SK-N-SH (cell line): ENCODE measurements around the gene PAQR6. TPM values are rescaled to one million over a fixed set of nuclear protein-coding genes. Genes with fewer than 3 reads are reported as not detected.

ENCODE experiments used
- CTCF ChIA-PET: fragments of 300-600, 350-600 bp; formaldehyde crosslinking; extraction: SDS; loops from one replicate; lab custom pipeline; 2021; lab: Yijun Ruan, JAX
- POLR2A ChIA-PET: fragments of 350-600 bp; sonication (Branson Sonifier 250); formaldehyde crosslinking; extraction: SDS; loops from one replicate; lab custom pipeline; 2020; ENCODE audit warnings: antibody characterized with exemption, inconsistent platforms; lab: Yijun Ruan, JAX
- DNase-seq: peaks from one replicate; pipeline ENCODE4 v3.0.0; 2012
- H2AFZ ChIP-seq: fragments of 200-600 bp; sonication (generic); 2 replicates; pipeline ENCODE4 v1.8.1; 2016; ENCODE audit warnings: antibody characterized with exemption, mild to moderate bottlenecking, low read depth
- H3F3A ChIP-seq: fragments of 200-600 bp; sonication (generic); replicated peaks from 2 replicates; pipeline ENCODE3; 2016; ENCODE audit warnings: antibody characterized with exemption, mild to moderate bottlenecking; ENCODE audit not compliant: insufficient read depth
- H3K27ac ChIP-seq, 2 experiments: fragments of 200-500 bp in 1 of 2; fragments of 200-600 bp in 1 of 2; sonication (Bioruptor generic) in 1 of 2; sonication (generic), shearing (Covaris generic) in 1 of 2; 2 replicates each; pipeline versions ENCODE4 v1.5.1 to v1.6.1; 2014 to 2016; ENCODE audit warnings: low read depth in 2 of 2, inconsistent platforms in 1 of 2, low read length in 1 of 2, mild to moderate bottlenecking in 1 of 2, mixed read lengths in 1 of 2
- H3K27me3 ChIP-seq: fragments of 200-600 bp; sonication (generic), shearing (Covaris generic); 2 replicates; pipeline ENCODE4 v1.6.1; 2016; ENCODE audit warnings: mixed run types; ENCODE audit not compliant: insufficient read depth
- H3K36me3 ChIP-seq, 2 experiments: fragments of 200-500 bp in 1 of 2; fragments of 200-600 bp in 1 of 2; sonication (Bioruptor generic) in 1 of 2; sonication (generic) in 1 of 2; replicated peaks in 1 of 2; 2 replicates each; pipeline versions ENCODE3 to v1.5.1; 2014 to 2016; ENCODE audit warnings: low read length in 1 of 2, mild to moderate bottlenecking in 1 of 2; ENCODE audit not compliant: insufficient read depth in 2 of 2, control insufficient read depth in 1 of 2
- H3K4me1 ChIP-seq, 2 experiments: fragments of 200-500 bp in 1 of 2; fragments of 200-600 bp in 1 of 2; sonication (Bioruptor generic) in 1 of 2; sonication (generic), shearing (Covaris generic) in 1 of 2; 2 replicates each; pipeline versions ENCODE4 v1.5.1 to v1.6.1; 2014 to 2016; ENCODE audit warnings: low read depth in 1 of 2, low read length in 1 of 2, mixed run types in 1 of 2; ENCODE audit not compliant: insufficient read depth in 2 of 2, control insufficient read depth in 1 of 2
- H3K4me2 ChIP-seq: fragments of 200-600 bp; sonication (generic), shearing (Covaris generic); 2 replicates; pipeline ENCODE4 v1.6.1; 2017; ENCODE audit warnings: mixed run types
- H3K4me3 ChIP-seq, 2 experiments: fragments of 200-500 bp in 1 of 2; fragments of 200-600 bp in 1 of 2; sonication (Bioruptor generic) in 1 of 2; sonication (generic), shearing (Covaris generic) in 1 of 2; 2 replicates each; pipeline versions ENCODE4 v1.5.1 to v1.8.1; 2014 to 2016; ENCODE audit warnings: low read depth in 2 of 2, inconsistent platforms in 1 of 2, low read length in 1 of 2, mild to moderate bottlenecking in 1 of 2, mixed read lengths in 1 of 2, moderate library complexity in 1 of 2
- H3K79me2 ChIP-seq: fragments of 200-600 bp; sonication (generic); 2 replicates; pipeline ENCODE4 v1.8.1; 2017; ENCODE audit warnings: mild to moderate bottlenecking; ENCODE audit not compliant: insufficient read depth
- H3K9ac ChIP-seq: fragments of 200-600 bp; sonication (generic); 2 replicates; pipeline ENCODE4 v1.6.1; 2017; ENCODE audit warnings: mixed run types
- H3K9me2 ChIP-seq: fragments of 200-600 bp; sonication (generic); 2 replicates; pipeline ENCODE4 v1.6.1; 2017; ENCODE audit warnings: mixed run types
- H3K9me3 ChIP-seq: fragments of 200-600 bp; sonication (generic); 2 replicates; pipeline ENCODE4 v1.6.1; 2017; ENCODE audit warnings: mixed run types, mild to moderate bottlenecking, moderate library complexity
- H4K20me1 ChIP-seq: fragments of 200-600 bp; sonication (generic); 2 replicates; pipeline ENCODE4 v1.6.1; 2017; ENCODE audit warnings: mild to moderate bottlenecking, mixed run types; ENCODE audit not compliant: insufficient read depth
- CTCF ChIP-seq: fragments of 200-600 bp; sonication (generic); IDR thresholded peaks from 2 replicates; pipeline ENCODE4 v1.6.1; 2017; ENCODE audit warnings: antibody characterized with exemption, mild to moderate bottlenecking, moderate library complexity
- ELF1 ChIP-seq: IDR thresholded peaks from 2 replicates; pipeline ENCODE4 v1.4.0; 2012
- EP300 ChIP-seq, 2 experiments: IDR thresholded peaks; 2 replicates each; pipeline versions ENCODE4 v1.4.0 to v1.6.1; 2012; ENCODE audit warnings: borderline replicate concordance in 1 of 2, low read depth in 1 of 2, low read length in 1 of 2
- FOSL2 ChIP-seq: IDR thresholded peaks from 2 replicates; pipeline ENCODE4 v1.4.0; 2012; ENCODE audit warnings: low read depth, mild to moderate bottlenecking, moderate library complexity, borderline replicate concordance
- FOXJ3 ChIP-seq: sonication (generic); formaldehyde crosslinking; IDR thresholded peaks from 2 replicates; pipeline ENCODE4 v1.5.1; 2020; ENCODE audit warnings: mild to moderate bottlenecking, missing genetic modification reagents
- JUND ChIP-seq: IDR thresholded peaks from 2 replicates; pipeline ENCODE4 v1.4.0; 2012
- POLR2AphosphoS5 ChIP-seq: IDR thresholded peaks from 2 replicates; pipeline ENCODE4 v1.6.1; 2012; ENCODE audit warnings: low read depth, low read length
- RAD21 ChIP-seq: IDR thresholded peaks from 2 replicates; pipeline ENCODE4 v1.6.1; 2012; ENCODE audit warnings: mild to moderate bottlenecking, low read length
- REST ChIP-seq: IDR thresholded peaks from 2 replicates; pipeline ENCODE4 v1.6.1; 2012; ENCODE audit warnings: mild to moderate bottlenecking, low read depth, low read length, moderate library complexity
- TEAD4 ChIP-seq: IDR thresholded peaks from 2 replicates; pipeline ENCODE4 v1.4.0; 2012; ENCODE audit warnings: mild to moderate bottlenecking, borderline replicate concordance; ENCODE audit not compliant: insufficient read depth
- YY1 ChIP-seq: IDR thresholded peaks from 2 replicates; pipeline ENCODE4 v1.4.0; 2012; ENCODE audit warnings: low read depth, mild to moderate bottlenecking
- ZBTB33 ChIP-seq: IDR thresholded peaks from 2 replicates; pipeline ENCODE4 v1.4.0; 2012; ENCODE audit warnings: low read depth, borderline replicate concordance
- WGBS: methylation state at CpG from one replicate; pipeline ENCODE4 v1.1.6; 2017; ENCODE audit warnings: low lambda C conversion rate; 5-methylcytosine and 5-hydroxymethylcytosine counted together
- polyA plus RNA-seq, 3 experiments: library from polyadenylated mRNA; depleted of rRNA; stranded (reverse); fragments of >200 nt; gene quantifications; 2 replicates each; pipeline ENCODE4 v1.2.3, GENCODE V29; 2012
- TF ChIP-seq, protein P1 (sequence below): fragments of 150-350 bp; IDR thresholded peaks from 2 replicates; pipeline ENCODE4 v1.6.1; 2017; ENCODE audit warnings: antibody characterized with exemption, low read length, low read depth, borderline replicate concordance
- TF ChIP-seq, protein P2 (sequence below): IDR thresholded peaks from 2 replicates; pipeline ENCODE4 v1.4.0; 2012; ENCODE audit warnings: low read depth, borderline replicate concordance

PAQR6 gene
- polyA plus RNA-seq, 1 of the 3 experiments (the other 2 are of a cell fraction) = 2.4 TPM

GRCh38 chr1:156236164-156236563 is 11.7 kb downstream of the PAQR6 start:
- Histone ChIP-seq H3K4me2 (no peak overlapping the region), H3F3A (peaks cover 10% of the 10 kb centered on the region), H4K20me1 (no peaks in the 10 kb centered on the region), H3K9me3 (no peaks in the 10 kb centered on the region), H3K4me3 (no peak overlapping the region), H3K27ac (no peak overlapping the region), H2AFZ (no peak overlapping the region), H3K79me2 (no peaks in the 10 kb centered on the region), H3K4me1 (peaks cover under 1 to 11% of the 10 kb centered on the region in 2 experiments; a peak in 3 of 4 replicates), H3K9ac (no peak overlapping the region), H3K9me2 (no peaks in the 10 kb centered on the region), H3K36me3 (peaks cover 6 to 13% of the 10 kb centered on the region in 2 experiments), H3K27me3 (no peaks in the 10 kb centered on the region)
- ChIA-PET POLR2A (no interaction called here), CTCF (interaction anchor here (1.5 to 2.2 kb wide), 2 partner anchors 11 to 24 kb away, joined by 4 to 9 read pairs; no protein-coding TSS in a partner anchor)
- no peak for DNase-seq
- TF ChIP-seq CTCF (no peak), TEAD4 (no peak), ELF1 (no peak), POLR2AphosphoS5 (no peak), EP300 (IDR thresholded peaks at IDR 0.05; ENCODE audit: borderline replicate concordance in 1 of 2, low read depth in 1 of 2, low read length in 1 of 2) (no peak), FOXJ3 (CRISPR knock-in tag) (no peak), FOSL2 (no peak), ZBTB33 (no peak)
- TF ChIP-seq, protein P1, sequence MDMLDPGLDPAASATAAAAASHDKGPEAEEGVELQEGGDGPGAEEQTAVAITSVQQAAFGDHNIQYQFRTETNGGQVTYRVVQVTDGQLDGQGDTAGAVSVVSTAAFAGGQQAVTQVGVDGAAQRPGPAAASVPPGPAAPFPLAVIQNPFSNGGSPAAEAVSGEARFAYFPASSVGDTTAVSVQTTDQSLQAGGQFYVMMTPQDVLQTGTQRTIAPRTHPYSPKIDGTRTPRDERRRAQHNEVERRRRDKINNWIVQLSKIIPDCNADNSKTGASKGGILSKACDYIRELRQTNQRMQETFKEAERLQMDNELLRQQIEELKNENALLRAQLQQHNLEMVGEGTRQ = no peak
- 90% methylated on average over 5 of the region's 12 CpGs for WGBS

DNA sequence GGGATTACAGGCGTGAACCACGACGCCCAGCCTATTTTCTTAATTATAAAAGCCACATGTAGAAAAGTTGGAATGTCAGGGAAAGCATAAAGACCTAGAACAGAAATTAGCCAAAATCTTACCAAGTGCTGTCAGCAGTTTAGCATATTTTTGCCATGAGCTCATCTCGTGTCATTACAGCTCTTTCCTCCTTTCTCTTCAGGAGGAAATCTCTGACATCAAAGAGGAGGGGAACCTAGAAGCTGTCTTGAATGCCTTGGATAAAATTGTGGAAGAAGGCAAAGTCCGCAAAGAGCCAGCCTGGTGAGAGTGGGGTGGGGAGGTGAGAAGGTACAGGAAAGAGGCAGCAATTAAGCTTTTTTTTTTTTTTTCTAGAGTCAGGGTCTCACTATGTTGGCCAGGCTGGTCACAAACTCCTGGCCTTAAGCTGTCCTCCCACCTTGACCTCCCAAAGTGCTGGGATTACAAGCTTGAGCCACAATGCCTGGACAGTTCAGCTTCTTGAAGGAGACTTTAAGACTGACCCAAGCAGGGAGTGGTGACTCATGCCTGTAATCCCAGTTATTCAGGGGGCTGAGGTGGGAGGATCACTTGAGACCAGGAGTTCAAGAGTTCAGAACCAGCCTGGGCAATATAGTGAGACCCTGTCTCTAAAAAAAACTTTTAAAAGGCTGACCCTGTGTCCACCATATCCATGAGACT is 14.3 kb downstream of the PAQR6 start:
- H3K9me2 ChIP-seq = no peaks in the 10 kb centered on the region
- no peaks in the 10 kb centered on the region for H4K20me1 ChIP-seq
- ChIA-PET CTCF (interaction anchor here (1.0 to 2.6 kb wide), 5 partner anchors 8 to 143 kb away, joined by 3 to 12 read pairs (median 6); partner anchors contain the start of gene PMF1), POLR2A (interaction anchor here (1.3 kb wide), 1 partner anchor 14 kb away, joined by 4 read pairs; no protein-coding TSS in a partner anchor)
- peak overlapping the region; percentile 11; the same call in 1 of the 2 replicates for H3K9ac ChIP-seq
- DNase-seq = no peak
- H3K4me3 ChIP-seq = no peak overlapping the region
- 63% methylated on average over 5 of the region's 5 CpGs for WGBS
- no peaks in the 10 kb centered on the region for H3K9me3 ChIP-seq
- peaks cover 10% of the 10 kb centered on the region for H3F3A ChIP-seq
- no peaks in the 10 kb centered on the region for H3K27me3 ChIP-seq
- 0 out of 2 replicates have a peak, but pooled peaks cover under 1% of the 10 kb centered on the region for H3K79me2 ChIP-seq
- H3K36me3 ChIP-seq = peaks cover 6 to 11% of the 10 kb centered on the region in 2 experiments
- H3K27ac ChIP-seq = peak overlapping the region in 1 of 2 experiments; percentile 82; a peak in 2 of 4 replicates
- H2AFZ ChIP-seq = no peak overlapping the region
- H3K4me1 ChIP-seq = peaks cover 0 to 11% of the 10 kb centered on the region in 2 experiments; a peak in 3 of 4 replicates
- peak overlapping the region; percentile 17 for H3K4me2 ChIP-seq
- peak; percentile 53; the same call in 1 of the 2 replicates for TF ChIP-seq JUND
- no peak for TF ChIP-seq YY1
- no peak for TF ChIP-seq ZBTB33
- TF ChIP-seq, protein P2, sequence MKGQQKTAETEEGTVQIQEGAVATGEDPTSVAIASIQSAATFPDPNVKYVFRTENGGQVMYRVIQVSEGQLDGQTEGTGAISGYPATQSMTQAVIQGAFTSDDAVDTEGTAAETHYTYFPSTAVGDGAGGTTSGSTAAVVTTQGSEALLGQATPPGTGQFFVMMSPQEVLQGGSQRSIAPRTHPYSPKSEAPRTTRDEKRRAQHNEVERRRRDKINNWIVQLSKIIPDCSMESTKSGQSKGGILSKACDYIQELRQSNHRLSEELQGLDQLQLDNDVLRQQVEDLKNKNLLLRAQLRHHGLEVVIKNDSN = no peak
- no peak for TF ChIP-seq REST
- TF ChIP-seq RAD21 = no peak
